ENCODE measurements around the gene JADE2. TPM values are rescaled to one million over a fixed set of nuclear protein-coding genes. Genes with fewer than 3 reads are reported as not detected.

Gene JADE2
- total RNA-seq = 10 to 100 TPM; 28.0 to 41.0 TPM

- Histone ChIP-seq H3K4me1 (peaks cover 55% of the 10 kb centered on the region), H3K27ac (peak within 1 kb of the TSS; percentile 96 to 100 (median 98)), H3K36me3 (replicated peaks in 1 of 2; ENCODE audit: insufficient read depth in 1 of 2, low read depth in 2 of 2) (no peaks in the 10 kb centered on the region), H3K27me3 (no peaks in the 10 kb centered on the region), H3K4me3 (peak within 1 kb of the TSS; percentile 79 to 94), H3K9me3 (no peaks in the 10 kb centered on the region)
- DNase-seq (peak; percentile 77 to 82 (median 79)), ATAC-seq (peak; percentile 47)
- WGBS, 2 donors = 0 to 2% methylated on average over 43 to 57 of the region's 57 CpGs
- intact Hi-C loops (cut with DNase I) = no loop called here
- TF ChIP-seq CTCF (IDR thresholded peaks at IDR 0.05) (no peak), POLR2A (IDR thresholded peaks at IDR 0.05) (peak; percentile 36 to 75 (median 72))
These were observed at the start of gene JADE2 for GRCh38 chr5:134524826-134525682. TSS of gene JADE2 (plus strand) at chr5:134525670. CDS start at chr5:134535858, 10,188 bp downstream.

GRCh38 chr5:134477462-134478245, 47.8 kb upstream of the JADE2 start:
- Histone ChIP-seq H3K4me1 (no peaks in the 10 kb centered on the region), H3K4me3 (no peak overlapping the region), H3K27ac (no peak overlapping the region), H3K27me3 (no peaks in the 10 kb centered on the region), H3K36me3 (replicated peaks in 1 of 2; ENCODE audit: insufficient read depth in 1 of 2, low read depth in 2 of 2) (no peaks in the 10 kb centered on the region), H3K9me3 (no peaks in the 10 kb centered on the region)
- 86 to 92% methylated on average over 11 to 13 of the region's 14 CpGs for WGBS, 2 donors
- no peak for ATAC-seq
- intact Hi-C loops (cut with DNase I) = no loop called here
- TF ChIP-seq CTCF (IDR thresholded peaks at IDR 0.05) = no peak
- no peak for TF ChIP-seq POLR2A (IDR thresholded peaks at IDR 0.05)
- DNase-seq = no peak

- intact Hi-C loops (cut with DNase I) = no loop called here
- ATAC-seq (no peak), DNase-seq (no peak)
- Histone ChIP-seq H3K9me3 (no peaks in the 10 kb centered on the region), H3K36me3 (replicated peaks in 1 of 2; ENCODE audit: insufficient read depth in 1 of 2, low read depth in 2 of 2) (no peaks in the 10 kb centered on the region), H3K27ac (no peak overlapping the region), H3K4me3 (no peak overlapping the region), H3K27me3 (no peaks in the 10 kb centered on the region), H3K4me1 (no peaks in the 10 kb centered on the region)
- WGBS, 2 donors = 79 to 87% methylated on average over 4 of the region's 4 CpGs
- TF ChIP-seq POLR2A (IDR thresholded peaks at IDR 0.05) (no peak), CTCF (IDR thresholded peaks at IDR 0.05) (no peak)
These were observed 45.6 kb upstream of the JADE2 start for GRCh38 chr5:134479839-134480238.

GRCh38 chr5:134489227-134489944, 36.1 kb upstream of the JADE2 start:
- Histone ChIP-seq H3K4me1 (peaks cover 7% of the 10 kb centered on the region), H3K27me3 (no peaks in the 10 kb centered on the region), H3K27ac (no peak overlapping the region), H3K36me3 (replicated peaks in 1 of 2; ENCODE audit: insufficient read depth in 1 of 2, low read depth in 2 of 2) (no peaks in the 10 kb centered on the region), H3K9me3 (no peaks in the 10 kb centered on the region), H3K4me3 (no peak overlapping the region)
- DNase-seq (no peak), ATAC-seq (no peak)
- intact Hi-C loops (cut with DNase I) = no loop called here
- no peak for TF ChIP-seq POLR2A (IDR thresholded peaks at IDR 0.05)
- no peak for TF ChIP-seq CTCF (IDR thresholded peaks at IDR 0.05)
- whole genome bisulfite sequencing, 2 donors = 91 to 96% methylated on average over 5 to 7 of the region's 7 CpGs
